Vagina (tissue), 2 donors: Measurements from ENCODE around the gene KLHL40.

Experiments used
- CTCF ChIP-seq, 3 experiments: fragments of 450-650 bp in 2 of 3; fragments of 200-600 bp in 1 of 3; sonication (generic) in 1 of 3; IDR thresholded peaks; one replicate each; pipeline ENCODE4 v1.5.1; 2017 to 2019; ENCODE audit warnings: antibody characterized with exemption in 3 of 3, mild to moderate bottlenecking in 2 of 3, moderate library complexity in 2 of 3
- POLR2AphosphoS5 ChIP-seq, 2 donors: sonication (generic); formaldehyde crosslinking; IDR thresholded peaks; one replicate each; pipeline ENCODE4 v1.9.0; 2017; ENCODE audit warnings: antibody characterized with exemption in 2 of 2, mild to moderate bottlenecking in 2 of 2, low read depth in 1 of 2; ENCODE audit not compliant: insufficient read depth in 1 of 2

GRCh38 chr3:42659451-42660130 is 25.7 kb upstream of the KLHL40 start:
- TF ChIP-seq CTCF (IDR thresholded peaks at IDR 0.05) (no peak), POLR2AphosphoS5 (IDR thresholded peaks at IDR 0.05; ENCODE audit: insufficient read depth in 1 of 2, low read depth in 1 of 2) (no peak)
